ENCODE results near the gene HMGCLL1.

The HMGCLL1 gene

GRCh38 chr6:55530931-55531330 lies 48.1 kb downstream of the HMGCLL1 start:
- DNase-seq, result no peak

DNA sequence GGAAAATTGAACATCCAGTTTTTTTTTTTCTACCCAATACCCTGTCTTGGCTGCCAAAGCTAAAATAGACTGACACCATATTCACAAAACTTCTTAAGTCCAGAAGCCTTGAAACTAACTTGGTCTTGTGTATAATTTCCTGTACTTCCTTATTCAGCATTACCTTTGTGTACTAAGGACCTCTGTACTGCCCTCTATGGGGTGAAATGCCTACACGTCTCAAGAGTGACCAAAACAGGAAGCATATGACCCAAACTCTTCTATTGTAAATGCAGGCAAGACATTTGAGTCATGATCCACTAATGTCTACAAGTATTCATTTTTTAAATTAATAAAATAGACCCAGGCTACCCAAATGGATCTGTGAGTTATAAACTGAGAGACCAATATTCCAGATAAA lies 50.4 kb downstream of the HMGCLL1 start:
- peak in 1 of 2 experiments; percentile 17 for DNase-seq

DNA sequence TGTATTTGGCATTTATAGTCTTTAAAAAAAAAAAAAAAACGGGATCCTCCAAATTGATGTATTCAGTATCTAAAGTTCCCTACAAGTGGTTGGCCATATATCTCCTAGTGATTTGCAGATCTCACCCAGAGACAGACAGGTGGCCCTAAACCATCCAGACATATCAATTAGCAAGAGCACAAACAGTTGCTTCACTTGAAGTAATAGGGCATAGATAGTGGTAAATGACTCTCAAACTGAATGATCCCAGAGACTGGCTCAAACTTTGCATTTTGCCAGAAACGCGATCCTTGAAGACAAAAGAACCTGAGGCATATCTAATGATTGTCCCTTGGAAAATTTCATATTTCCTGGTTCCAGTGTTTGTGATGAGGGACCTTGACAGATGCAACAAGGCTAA lies 54.6 kb downstream of the HMGCLL1 start:
- no peak for DNase-seq

GRCh38 chr6:55518529-55519060 lies 60.4 kb downstream of the HMGCLL1 start:
- DNase-seq, result no peak

DNA sequence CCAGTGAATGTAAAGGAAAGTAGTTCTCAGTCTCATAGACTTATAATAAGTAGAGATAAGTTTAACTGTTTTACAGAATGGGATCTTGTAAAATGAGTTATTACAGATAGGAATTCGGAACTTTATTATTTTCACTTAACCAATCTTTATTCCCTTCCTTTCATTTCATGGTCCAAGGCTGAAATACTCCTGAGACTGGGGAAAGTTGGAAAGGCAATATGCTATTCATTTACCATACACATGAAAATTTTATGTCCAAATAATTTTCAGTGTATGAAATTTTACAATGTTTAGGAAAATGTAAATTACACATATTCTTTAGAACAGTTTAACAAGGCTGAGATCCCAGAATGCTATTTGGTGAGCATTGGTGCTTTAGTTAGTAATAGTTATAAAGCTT lies 62.3 kb downstream of the HMGCLL1 start:
- DNase-seq, result no peak

- no peak for DNase-seq
These were observed 66.1 kb downstream of the HMGCLL1 start for GRCh38 chr6:55512904-55513303.

GRCh38 chr6:55511122-55511800 lies 67.7 kb downstream of the HMGCLL1 start:
- no peak for DNase-seq

DNA sequence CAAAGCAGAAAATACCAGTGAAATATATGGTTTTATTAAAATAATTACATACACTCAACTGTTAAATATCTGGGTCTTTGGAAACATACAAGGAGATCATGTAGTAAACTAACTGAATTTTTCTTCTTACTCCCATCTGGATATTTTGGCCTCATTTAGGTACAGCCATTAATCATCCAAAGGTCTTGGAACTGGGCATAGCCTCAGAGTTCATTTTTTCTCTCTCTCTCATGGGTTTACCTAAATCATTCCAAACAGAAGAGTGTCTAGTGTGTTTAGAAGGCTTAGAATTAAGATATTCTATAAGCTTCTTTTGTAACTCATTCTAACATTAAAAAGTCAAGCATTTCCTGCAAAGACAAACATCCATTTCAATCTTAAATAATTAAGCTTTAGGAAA lies 79.4 kb downstream of the HMGCLL1 start:
- DNase-seq, result no peak

DNA sequence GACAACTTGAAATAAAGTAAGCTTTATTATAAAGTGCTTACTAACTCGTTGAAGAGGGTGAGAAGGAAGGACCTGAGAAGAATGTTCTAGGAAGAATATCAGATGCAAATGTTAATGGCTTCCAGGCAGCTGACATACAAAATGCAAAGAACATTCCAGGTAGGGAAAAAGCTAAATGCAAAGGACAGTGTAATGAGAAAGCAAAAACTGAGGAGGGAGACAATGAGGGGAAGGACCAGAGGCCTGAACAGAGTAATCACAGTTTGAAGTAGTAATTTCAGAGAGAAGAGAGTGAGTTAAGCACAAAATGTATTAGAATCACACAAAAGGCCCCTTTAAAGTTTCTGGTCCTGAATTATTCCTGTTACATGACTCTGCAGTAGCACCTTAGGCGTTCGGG lies 81.3 kb downstream of the HMGCLL1 start:
- DNase-seq, result peak; percentile 3 to 22

- DNase-seq, result no peak
These were observed 82.8 kb downstream of the HMGCLL1 start for GRCh38 chr6:55496201-55496600.

GRCh38 chr6:55495277-55495676 lies 83.7 kb downstream of the HMGCLL1 start:
- DNase-seq, result no peak

DNA sequence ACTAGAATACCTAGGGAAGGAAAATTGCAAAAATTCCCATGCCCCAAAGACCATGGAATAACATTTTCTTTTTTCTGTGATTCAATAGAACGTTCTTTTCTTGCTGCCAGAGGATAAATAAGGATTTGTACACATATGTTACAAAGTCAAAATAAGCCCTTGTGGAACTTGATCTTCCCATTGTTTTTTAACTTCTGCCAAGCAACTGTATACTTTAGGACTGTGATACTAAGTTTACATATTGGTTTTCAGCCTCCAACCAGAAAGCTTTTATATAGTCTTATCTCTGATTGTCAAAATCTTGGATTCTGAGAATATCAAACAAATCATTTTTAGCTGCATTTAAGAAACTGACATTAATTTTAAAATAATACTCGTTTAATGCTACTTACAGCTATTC lies 84.6 kb downstream of the HMGCLL1 start:
- DNase-seq, result no peak

DNA sequence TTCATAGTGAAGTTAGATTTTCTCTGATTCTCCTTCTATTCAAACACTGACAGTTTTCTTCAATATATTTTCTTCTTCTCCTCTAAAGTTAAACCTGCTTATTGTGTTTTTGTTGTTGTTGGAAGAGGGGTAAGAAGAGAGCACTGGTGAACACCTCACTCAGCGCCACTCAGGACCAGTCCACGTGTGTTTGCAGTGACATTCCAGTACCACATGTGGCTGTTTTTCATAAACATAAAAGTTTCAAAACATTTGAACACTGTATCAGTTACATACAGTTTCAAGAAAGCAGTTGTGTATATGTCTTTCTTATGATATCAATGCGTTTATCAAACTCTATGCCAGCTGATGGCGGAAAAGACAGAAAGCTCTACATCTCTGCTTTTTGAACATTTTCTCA lies 86.7 kb downstream of the HMGCLL1 start:
- no peak for DNase-seq

DNA sequence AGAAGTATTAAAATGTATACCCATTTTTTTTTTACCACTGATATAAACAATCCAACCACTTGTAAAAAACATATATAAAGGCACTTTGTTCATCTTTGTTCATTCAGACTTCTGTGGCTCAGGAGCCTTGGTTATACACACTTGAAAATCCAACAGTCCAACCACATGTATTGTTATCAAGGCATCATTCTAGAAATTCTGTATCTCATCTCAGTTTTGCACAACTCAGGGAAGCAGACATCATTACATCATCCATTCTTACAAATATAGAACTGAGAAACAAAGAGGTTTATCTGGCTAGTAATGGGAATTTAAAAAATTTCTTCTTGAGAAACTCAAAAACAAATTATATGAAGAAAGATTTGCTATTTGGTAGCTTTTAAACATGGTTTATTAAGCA lies 88.1 kb downstream of the HMGCLL1 start:
- no peak for DNase-seq

- DNase-seq, result no peak
These were observed 104.6 kb downstream of the HMGCLL1 start for GRCh38 chr6:55474382-55474781.

GRCh38 chr6:55473722-55474121 lies 105.3 kb downstream of the HMGCLL1 start:
- DNase-seq, result no peak

DNA sequence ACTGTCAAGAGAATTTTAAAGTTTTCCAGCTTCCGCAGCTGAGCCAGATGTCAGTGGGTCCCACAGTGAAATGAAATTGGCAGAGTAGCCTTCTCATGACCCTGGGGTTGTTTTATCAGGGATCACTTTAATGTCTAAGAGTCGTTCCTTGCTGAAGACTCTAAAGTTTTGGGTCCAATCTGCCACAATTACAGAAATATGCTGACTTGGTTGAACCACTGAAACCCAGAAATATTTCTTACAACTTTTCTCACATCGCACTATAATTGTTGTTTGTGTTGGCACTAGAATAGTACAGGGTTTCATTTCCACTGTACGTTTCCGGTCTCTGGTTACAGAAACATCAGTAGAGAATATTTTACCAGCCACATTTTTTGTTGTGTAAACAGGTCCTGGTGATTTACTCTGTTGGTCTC lies 109.0 kb downstream of the HMGCLL1 start:
- DNase-seq, result no peak

DNA sequence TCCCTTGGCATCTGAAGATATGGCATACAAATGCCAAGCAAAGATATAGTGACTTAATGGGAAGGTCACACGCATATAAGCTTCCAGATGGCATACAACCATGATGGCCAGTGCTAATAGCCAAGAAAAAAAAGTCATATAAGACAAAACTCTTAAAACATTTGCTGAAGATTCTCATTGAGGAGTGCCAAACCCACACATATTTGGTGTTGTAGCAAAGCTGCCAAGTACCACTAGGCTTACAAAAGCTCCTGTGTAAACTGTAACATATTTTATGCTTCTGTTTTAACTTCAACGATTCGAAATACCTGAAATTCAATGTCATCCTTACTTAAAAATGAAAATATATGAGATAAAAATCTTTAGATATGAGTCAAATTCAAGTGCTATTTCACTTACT lies 123.0 kb downstream of the HMGCLL1 start:
- DNase-seq, result no peak

- DNase-seq, result no peak
These were observed 129.0 kb downstream of the HMGCLL1 start for GRCh38 chr6:55450005-55450404.

DNA sequence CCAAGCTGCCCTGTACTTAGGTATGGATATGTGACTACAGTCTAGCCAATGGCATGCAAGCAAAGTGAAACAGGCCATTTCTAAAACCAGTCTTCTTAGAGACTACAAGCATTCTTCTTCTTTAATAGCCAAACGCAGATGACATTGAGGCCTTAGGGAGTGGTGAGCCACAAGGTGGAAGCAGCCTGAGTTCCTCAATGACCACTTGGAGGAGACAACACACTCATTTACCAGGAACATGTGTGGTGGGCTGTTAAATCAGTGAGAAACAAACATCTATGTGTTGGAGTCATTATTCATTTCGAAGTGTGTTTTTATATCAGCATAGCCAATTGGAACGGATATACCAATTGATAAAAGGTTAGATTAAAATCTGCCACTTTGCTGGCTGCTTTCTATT lies 129.8 kb downstream of the HMGCLL1 start:
- peak in 1 of 2 experiments; percentile 48 for DNase-seq

DNA sequence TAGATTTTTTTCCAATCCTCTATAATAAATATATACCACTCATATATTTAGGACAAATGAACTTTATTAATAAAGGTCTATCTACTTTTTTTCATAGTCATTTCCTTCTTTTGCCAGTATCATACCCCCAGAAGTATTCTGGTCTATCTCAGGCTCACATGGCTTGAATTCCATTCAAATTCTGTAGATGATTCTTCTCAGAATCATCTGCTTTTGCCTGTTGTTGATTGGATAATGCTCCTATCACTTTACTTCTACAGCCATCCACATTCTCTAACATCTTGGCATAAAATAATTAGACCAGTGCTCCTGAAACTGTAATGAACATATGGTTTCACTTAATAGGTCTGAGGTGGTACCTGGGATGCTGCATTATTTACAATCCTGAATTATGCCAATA lies 130.5 kb downstream of the HMGCLL1 start:
- no peak for DNase-seq

DNA sequence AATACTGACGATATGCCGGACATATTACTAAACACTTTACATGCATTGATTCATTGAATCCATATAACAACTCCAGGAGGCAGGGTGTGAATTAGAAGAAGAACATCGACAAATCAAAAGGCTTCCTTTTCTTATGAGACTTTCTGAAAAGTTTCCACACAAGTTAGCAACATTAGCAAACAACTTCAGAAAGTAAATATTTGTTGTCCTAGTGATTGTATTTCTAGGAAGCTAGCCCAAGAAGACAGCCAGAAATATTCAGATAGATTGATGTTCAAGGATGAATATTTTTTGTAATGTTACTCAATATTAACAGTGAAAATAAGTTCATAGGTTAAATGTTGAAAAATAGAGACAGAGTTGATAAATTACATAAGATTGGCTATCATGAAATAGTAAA lies 131.1 kb downstream of the HMGCLL1 start:
- no peak for DNase-seq

- peak in 1 of 2 experiments; percentile 25 for DNase-seq
These were observed 133.3 kb downstream of the HMGCLL1 start for GRCh38 chr6:55445648-55446204.

- no peak for DNase-seq
These were observed 135.5 kb downstream of the HMGCLL1 start for GRCh38 chr6:55443238-55444134.

Data from NCI-H526 (cell line).